Inferior parietal cortex (tissue), 1 donor: Measurements from ENCODE around the gene WIPF1.

ENCODE experiments used
- DNase-seq: peaks from one replicate; pipeline ENCODE4 v3.0.0-alpha.2; 2016; ENCODE audit errors: extremely low spot score

Gene WIPF1

GRCh38 chr2:174597345-174598047, at the start of gene WIPF1:
TSS of gene WIPF1 (minus strand) at chr2:174597804. CDS start at chr2:174585573, 12,231 bp downstream.
- DNase-seq: no peak

GRCh38 chr2:174645296-174645695, 47.7 kb upstream of the WIPF1 start:
- DNase-seq: no peak

GRCh38 chr2:174644406-174644805, 46.8 kb upstream of the WIPF1 start:
- no peak for DNase-seq

GRCh38 chr2:174643356-174643755, 45.8 kb upstream of the WIPF1 start:
- no peak for DNase-seq

- no peak for DNase-seq
Observed at GRCh38 chr2:174641168-174641567, 43.6 kb upstream of the WIPF1 start.

- DNase-seq: no peak
Observed at GRCh38 chr2:174636987-174637386, 39.4 kb upstream of the WIPF1 start.

- DNase-seq: no peak
Observed at GRCh38 chr2:174635776-174636404, 38.3 kb upstream of the WIPF1 start.

GRCh38 chr2:174635015-174635593, 37.5 kb upstream of the WIPF1 start:
- DNase-seq: no peak

GRCh38 chr2:174634130-174635014, 36.8 kb upstream of the WIPF1 start:
- DNase-seq: peak; percentile 28

GRCh38 chr2:174633623-174633930, 36.0 kb upstream of the WIPF1 start:
- DNase-seq: no peak

GRCh38 chr2:174632841-174633622, 35.4 kb upstream of the WIPF1 start:
- DNase-seq: peak; percentile 13

- no peak for DNase-seq
Observed at GRCh38 chr2:174631009-174631981, 33.7 kb upstream of the WIPF1 start.

- no peak for DNase-seq
Observed at GRCh38 chr2:174630107-174630506, 32.5 kb upstream of the WIPF1 start.

GRCh38 chr2:174629506-174629905, 31.9 kb upstream of the WIPF1 start:
- no peak for DNase-seq

GRCh38 chr2:174628528-174629169, 31.0 kb upstream of the WIPF1 start:
- DNase-seq: no peak

- no peak for DNase-seq
Observed at GRCh38 chr2:174627216-174627615, 29.6 kb upstream of the WIPF1 start.

GRCh38 chr2:174624895-174625430, 27.4 kb upstream of the WIPF1 start:
- DNase-seq: no peak

- DNase-seq: no peak
Observed at GRCh38 chr2:174623690-174624089, 26.1 kb upstream of the WIPF1 start.

GRCh38 chr2:174623106-174623637, 25.6 kb upstream of the WIPF1 start:
- no peak for DNase-seq
